HCT116 (cell line): Measurements from ENCODE around the gene NGRN.

Experiments used
- CEBPB ChIP-seq: IDR thresholded peaks from 2 replicates; pipeline ENCODE4 v1.6.1; 2012; ENCODE audit warnings: low read depth
- EZH2 ChIP-seq: fragments of 200-600 bp; sonication (generic); IDR thresholded peaks from 2 replicates; pipeline ENCODE4 v1.6.1; 2017; ENCODE audit warnings: antibody characterized with exemption, mixed run types
- FOSL1 ChIP-seq: IDR thresholded peaks from 2 replicates; pipeline ENCODE4 v1.6.1; 2012; ENCODE audit warnings: low read depth
- JUND ChIP-seq: IDR thresholded peaks from 2 replicates; pipeline ENCODE4 v1.6.1; 2012
- POLR2A ChIP-seq: IDR thresholded peaks from 2 replicates; pipeline ENCODE4 v1.7.0; 2011; ENCODE audit warnings: borderline replicate concordance; ENCODE audit not compliant: insufficient read depth, insufficient read length; ENCODE audit errors: extremely low read depth
- RAD21 ChIP-seq: IDR thresholded peaks from 2 replicates; pipeline ENCODE4 v1.6.1; 2012; ENCODE audit warnings: low read depth, mild to moderate bottlenecking
- TF ChIP-seq, protein P1 (sequence below): IDR thresholded peaks from 2 replicates; pipeline ENCODE4 v1.6.1; 2012
- TF ChIP-seq, protein P2 (sequence below), 3 experiments: fragments of 200-600 bp in 1 of 3; sonication (generic) in 1 of 3; IDR thresholded peaks in 2 of 3; conservative IDR thresholded peaks in 1 of 3; 2 replicates each; pipeline ENCODE4 v1.5.1; 2012 to 2017; ENCODE audit warnings: low read depth in 2 of 3, low read length in 2 of 3, antibody characterized with exemption in 1 of 3, borderline replicate concordance in 1 of 3, control low read depth in 1 of 3, mild to moderate bottlenecking in 1 of 3, mixed read lengths in 1 of 3, mixed run types in 1 of 3, moderate library complexity in 1 of 3; ENCODE audit not compliant: insufficient read depth in 1 of 3

DNA sequence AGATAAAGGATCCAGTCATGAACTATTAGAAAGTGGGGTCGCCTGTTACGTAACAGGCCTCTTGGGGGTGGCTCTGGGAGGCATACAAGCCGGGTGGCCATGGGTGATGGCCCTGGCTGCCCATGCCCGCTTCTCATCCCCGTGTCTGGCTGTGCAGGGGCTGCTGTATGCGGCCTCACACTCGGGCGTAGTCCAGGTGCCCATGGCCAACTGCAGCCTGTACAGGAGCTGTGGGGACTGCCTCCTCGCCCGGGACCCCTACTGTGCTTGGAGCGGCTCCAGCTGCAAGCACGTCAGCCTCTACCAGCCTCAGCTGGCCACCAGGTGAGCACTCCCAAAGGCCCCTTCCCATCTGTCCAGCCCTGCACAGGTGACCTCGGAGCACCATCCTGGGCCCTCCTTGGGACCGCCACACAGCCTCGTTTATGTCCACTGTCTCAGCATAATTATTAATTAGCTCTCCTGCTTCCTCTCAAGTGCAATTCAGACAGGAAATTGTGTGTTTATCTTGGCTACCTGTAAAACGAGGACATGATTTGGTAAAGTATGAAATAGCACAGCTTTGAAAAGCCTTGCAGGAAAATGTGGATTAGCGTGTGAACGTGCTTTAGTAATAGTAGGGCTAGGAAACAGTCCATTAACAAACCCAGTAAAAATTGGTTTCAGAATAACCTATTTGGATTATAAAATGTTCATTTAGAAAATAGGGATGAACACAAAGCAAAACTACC, 39.8 kb upstream of the NGRN start:
- TF ChIP-seq, protein P1, sequence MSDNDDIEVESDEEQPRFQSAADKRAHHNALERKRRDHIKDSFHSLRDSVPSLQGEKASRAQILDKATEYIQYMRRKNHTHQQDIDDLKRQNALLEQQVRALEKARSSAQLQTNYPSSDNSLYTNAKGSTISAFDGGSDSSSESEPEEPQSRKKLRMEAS, result no peak
- TF ChIP-seq, protein P2, sequence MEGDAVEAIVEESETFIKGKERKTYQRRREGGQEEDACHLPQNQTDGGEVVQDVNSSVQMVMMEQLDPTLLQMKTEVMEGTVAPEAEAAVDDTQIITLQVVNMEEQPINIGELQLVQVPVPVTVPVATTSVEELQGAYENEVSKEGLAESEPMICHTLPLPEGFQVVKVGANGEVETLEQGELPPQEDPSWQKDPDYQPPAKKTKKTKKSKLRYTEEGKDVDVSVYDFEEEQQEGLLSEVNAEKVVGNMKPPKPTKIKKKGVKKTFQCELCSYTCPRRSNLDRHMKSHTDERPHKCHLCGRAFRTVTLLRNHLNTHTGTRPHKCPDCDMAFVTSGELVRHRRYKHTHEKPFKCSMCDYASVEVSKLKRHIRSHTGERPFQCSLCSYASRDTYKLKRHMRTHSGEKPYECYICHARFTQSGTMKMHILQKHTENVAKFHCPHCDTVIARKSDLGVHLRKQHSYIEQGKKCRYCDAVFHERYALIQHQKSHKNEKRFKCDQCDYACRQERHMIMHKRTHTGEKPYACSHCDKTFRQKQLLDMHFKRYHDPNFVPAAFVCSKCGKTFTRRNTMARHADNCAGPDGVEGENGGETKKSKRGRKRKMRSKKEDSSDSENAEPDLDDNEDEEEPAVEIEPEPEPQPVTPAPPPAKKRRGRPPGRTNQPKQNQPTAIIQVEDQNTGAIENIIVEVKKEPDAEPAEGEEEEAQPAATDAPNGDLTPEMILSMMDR (IDR thresholded peaks at IDR 0.05 in 2 of 3, conservative IDR thresholded peaks at IDR 0.05 in 1 of 3; ENCODE audit: borderline replicate concordance in 1 of 3, insufficient read depth in 1 of 3, low read depth in 2 of 3, low read length in 2 of 3), result no peak
- no peak for TF ChIP-seq EZH2
- TF ChIP-seq RAD21, result no peak
- TF ChIP-seq JUND, result no peak
- TF ChIP-seq POLR2A, result no peak
- TF ChIP-seq FOSL1, result no peak
- no peak for TF ChIP-seq CEBPB
